HepG2 (cell line): ENCODE results near the gene S100A5. TPM values are rescaled to one million over a fixed set of nuclear protein-coding genes. Genes with fewer than 3 reads are reported as not detected.

Experiments
- ARID4A ChIP-seq: sonication (generic); formaldehyde crosslinking; IDR thresholded peaks from 2 replicates; pipeline ENCODE4 v1.5.0; 2020; ENCODE audit warnings: mild to moderate bottlenecking, missing genetic modification reagents, borderline replicate concordance
- DZIP1 ChIP-seq: sonication (generic); formaldehyde crosslinking; IDR thresholded peaks from 2 replicates; pipeline ENCODE4 v1.5.0; 2020; ENCODE audit warnings: mild to moderate bottlenecking, missing genetic modification reagents
- FOXO4 ChIP-seq: sonication (generic); formaldehyde crosslinking; conservative IDR thresholded peaks from 2 replicates; pipeline ENCODE4 v1.8.1; 2023; ENCODE audit warnings: missing genetic modification reagents
- NFYB ChIP-seq: sonication (generic); formaldehyde crosslinking; IDR thresholded peaks from 2 replicates; pipeline ENCODE4 v1.4.0; 2020; ENCODE audit warnings: missing genetic modification reagents
- ONECUT2 ChIP-seq: sonication (generic); formaldehyde crosslinking; IDR thresholded peaks from 2 replicates; pipeline ENCODE4 v1.4.0; 2020; ENCODE audit warnings: missing genetic modification reagents
- PATZ1 ChIP-seq: sonication (generic); formaldehyde crosslinking; IDR thresholded peaks from 2 replicates; pipeline ENCODE4 v1.4.0; 2020; ENCODE audit warnings: missing genetic modification reagents
- PAWR ChIP-seq: sonication (generic); formaldehyde crosslinking; IDR thresholded peaks from 2 replicates; pipeline ENCODE4 v1.4.0; 2020; ENCODE audit warnings: missing genetic modification reagents, mild to moderate bottlenecking, borderline replicate concordance
- RXRA ChIP-seq: sonication (generic); formaldehyde crosslinking; IDR thresholded peaks from 2 replicates; pipeline ENCODE4 v1.5.1; 2020; ENCODE audit warnings: missing genetic modification reagents
- TCF7L2 ChIP-seq: IDR thresholded peaks from 2 replicates; pipeline ENCODE4 v1.6.1; 2011; ENCODE audit warnings: mild to moderate bottlenecking, low read depth, low read length, moderate library complexity
- TMF1 ChIP-seq: sonication (generic); formaldehyde crosslinking; IDR thresholded peaks from 2 replicates; pipeline ENCODE4 v1.8.1; 2022; ENCODE audit warnings: low read depth, missing genetic modification reagents
- ZGPAT ChIP-seq: IDR thresholded peaks from 2 replicates; pipeline ENCODE4 v1.6.1; 2016; ENCODE audit warnings: mild to moderate bottlenecking
- ZNF292 ChIP-seq: sonication (generic); formaldehyde crosslinking; IDR thresholded peaks from 2 replicates; pipeline ENCODE4 v1.8.1; 2022; ENCODE audit warnings: mild to moderate bottlenecking, low read depth, missing genetic modification reagents, borderline replicate concordance
- ZUFSP ChIP-seq: sonication (generic); formaldehyde crosslinking; IDR thresholded peaks from 2 replicates; pipeline ENCODE4 v1.9.0; 2021; ENCODE audit warnings: missing genetic modification reagents, mild to moderate bottlenecking, borderline replicate concordance
- polyA plus RNA-seq, 8 experiments: library from polyadenylated mRNA; depleted of rRNA in 3 of 8; stranded (reverse) in 7 of 8; unstranded in 1 of 8; fragments of >200 nt; fragmentation: Illumina TruSeq in 4 of 8; extraction: Trizol in 4 of 8; gene quantifications; 2 replicates each; pipeline versions ENCODE4 v1.2.1 to v1.2.3, GENCODE V29; 2011 to 2016; ENCODE audit warnings: low read depth in 4 of 8, missing spikeins in 1 of 8, mixed read lengths in 1 of 8; ENCODE audit not compliant: insufficient read depth in 1 of 8
- total RNA-seq, 5 experiments: library from RNA; depleted of rRNA; stranded (reverse); fragments of >200 nt; fragmentation: Illumina TruSeq; extraction: Trizol; gene quantifications; 2 replicates each; pipeline ENCODE4 v1.2.3, GENCODE V29; 2016; ENCODE audit warnings: low read depth in 1 of 5

The S100A5 gene
- total and polyA plus RNA-seq, 2 of the 13 experiments (the other 11 are each of a cell fraction or from before 2014, with no cell fraction given): not detected

DNA sequence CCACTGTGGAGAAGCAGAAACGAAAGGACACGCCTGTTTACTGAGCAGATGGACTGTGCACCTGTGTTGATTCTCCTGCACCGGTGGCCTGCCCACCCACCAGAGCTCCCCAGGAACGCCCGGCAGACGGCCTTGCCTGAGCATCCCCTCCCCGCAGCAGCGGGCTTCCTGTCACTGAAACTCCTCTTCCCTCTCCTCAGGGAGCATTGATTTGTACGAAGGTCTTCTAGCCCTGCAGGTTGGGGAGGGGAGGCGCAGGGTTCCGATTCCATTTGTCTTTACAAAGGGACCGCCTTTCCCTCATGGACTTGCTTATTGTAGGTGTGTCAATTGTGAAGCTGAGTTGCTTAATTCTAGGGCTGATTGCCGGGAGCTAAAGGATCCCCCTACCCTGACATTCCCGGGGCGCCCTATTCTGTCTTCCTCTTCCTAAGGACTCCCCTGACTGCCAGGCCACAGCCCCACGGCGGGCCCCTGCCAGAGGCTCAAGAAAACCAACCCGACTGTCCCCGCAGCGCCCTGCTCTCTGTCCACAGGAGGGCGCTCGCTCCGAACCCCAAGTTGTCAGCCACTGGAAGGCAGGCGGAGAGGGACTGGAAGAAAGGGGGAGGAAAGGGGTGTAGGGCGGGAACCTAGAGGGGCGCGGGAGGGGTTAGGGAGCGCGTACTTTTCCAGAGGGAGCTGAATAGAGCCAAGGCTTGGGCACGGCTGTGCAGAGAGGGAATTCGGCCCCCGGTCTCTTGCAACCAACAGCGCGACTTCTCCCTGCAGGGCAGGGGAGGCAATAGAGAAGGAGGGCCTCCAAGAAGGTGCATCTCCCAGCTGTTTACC is 7.8 kb downstream of the S100A5 start (continued):
- peak; percentile 36 for TF ChIP-seq ONECUT2 (CRISPR knock-in tag)
- TF ChIP-seq ZUFSP: no peak
- peak; percentile 53; the same call in 1 of the 2 replicates for TF ChIP-seq ARID4A (CRISPR knock-in tag)
- no peak for TF ChIP-seq TMF1
- TF ChIP-seq PATZ1 (CRISPR knock-in tag): peak; percentile 81
- 0 out of 2 replicates have a peak, but pooled peaks have one; percentile 4 for TF ChIP-seq NFYB (CRISPR knock-in tag)
- TF ChIP-seq ZNF292 (CRISPR knock-in tag): peak; percentile 59; the same call in 1 of the 2 replicates
- no peak for TF ChIP-seq TCF7L2
- TF ChIP-seq RXRA: no peak
- TF ChIP-seq PAWR (CRISPR knock-in tag): no peak
- TF ChIP-seq ZGPAT (CRISPR knock-in tag): peak; percentile 46; the same call in 1 of the 2 replicates
- no peak for TF ChIP-seq FOXO4 (CRISPR knock-in tag)
- no peak for TF ChIP-seq DZIP1 (CRISPR knock-in tag)
